Erythroblast (primary cell): ENCODE data around the gene FAM168A.

Source experiments
- GATA1 ChIP-seq: IDR thresholded peaks from 2 replicates; pipeline ENCODE4 v1.6.1; 2011; ENCODE audit warnings: low read depth, mild to moderate bottlenecking, control low read depth, low read length, moderate library complexity
- POLR2A ChIP-seq: IDR thresholded peaks from 2 replicates; pipeline ENCODE4 v1.6.1; 2011; ENCODE audit warnings: mild to moderate bottlenecking, low read length

DNA sequence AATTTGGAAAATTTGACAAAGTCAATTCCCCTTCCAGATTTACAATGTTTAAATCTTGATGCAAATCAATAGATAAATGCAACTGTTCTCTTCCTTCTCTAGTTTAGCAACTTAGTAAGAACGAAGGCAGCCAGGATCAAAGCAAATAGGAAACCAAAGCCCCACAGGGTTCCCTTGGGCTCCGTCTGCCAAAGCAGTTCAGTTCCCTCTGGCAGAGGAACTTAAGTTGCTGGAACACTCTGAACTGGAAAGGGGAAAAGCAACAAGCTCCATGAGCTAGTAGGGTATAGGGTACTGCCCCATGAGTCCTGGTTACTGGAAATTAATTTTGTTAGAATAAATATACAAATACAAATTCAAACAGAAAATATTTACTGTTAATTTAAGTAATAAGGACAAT, 130.4 kb downstream of the FAM168A start:
- TF ChIP-seq GATA1 (no peak), POLR2A (no peak)
